GM19025 (cell line): ENCODE results near the gene ZNF503.

Experiments used
- ATAC-seq: cut with Tn5 transposase; IDR thresholded peaks from one replicate; pipeline ENCODE4 v1.9.1; 2021; ENCODE audit warnings: mild to moderate bottlenecking, low read depth, moderate library complexity; ENCODE audit not compliant: unreplicated experiment

The ZNF503 gene

GRCh38 chr10:75407224-75407712, 5.7 kb upstream of the ZNF503 start:
- no peak for ATAC-seq

DNA sequence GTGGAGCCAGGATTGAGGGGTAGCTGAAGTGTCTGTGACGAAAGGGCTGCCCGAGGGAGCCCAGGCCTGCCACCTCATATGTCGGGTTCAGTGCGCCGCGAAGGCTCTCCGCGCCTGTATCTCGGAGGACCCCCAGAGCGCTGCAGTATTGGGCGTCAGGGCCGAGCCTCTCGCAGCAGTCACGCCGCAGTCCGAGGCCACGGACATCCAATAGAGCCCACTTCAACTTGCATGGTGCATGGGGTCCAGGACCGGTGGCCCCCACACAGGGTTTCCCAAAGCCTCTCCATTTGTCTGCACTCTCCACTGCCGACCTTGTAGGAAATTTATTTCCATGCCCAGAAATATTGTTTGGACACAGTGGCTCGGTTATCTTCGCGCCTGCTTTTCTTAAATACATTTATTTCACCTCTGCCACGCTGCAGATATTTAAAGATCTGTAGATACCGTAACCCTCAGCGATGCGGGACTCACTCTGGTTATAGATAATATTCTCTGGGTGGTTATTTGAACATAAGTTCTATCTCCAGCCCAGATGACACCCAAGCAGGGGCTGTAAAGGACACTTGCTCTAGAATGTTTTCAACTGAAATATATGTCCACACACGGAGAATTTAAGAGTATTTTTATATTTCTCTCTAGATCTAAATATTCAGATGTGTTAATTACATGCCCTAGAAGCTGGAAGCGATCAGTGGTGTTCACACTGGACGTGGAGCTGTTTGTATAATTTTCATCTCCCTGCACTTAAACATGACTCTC, 5.1 kb upstream of the ZNF503 start:
- no peak for ATAC-seq

DNA sequence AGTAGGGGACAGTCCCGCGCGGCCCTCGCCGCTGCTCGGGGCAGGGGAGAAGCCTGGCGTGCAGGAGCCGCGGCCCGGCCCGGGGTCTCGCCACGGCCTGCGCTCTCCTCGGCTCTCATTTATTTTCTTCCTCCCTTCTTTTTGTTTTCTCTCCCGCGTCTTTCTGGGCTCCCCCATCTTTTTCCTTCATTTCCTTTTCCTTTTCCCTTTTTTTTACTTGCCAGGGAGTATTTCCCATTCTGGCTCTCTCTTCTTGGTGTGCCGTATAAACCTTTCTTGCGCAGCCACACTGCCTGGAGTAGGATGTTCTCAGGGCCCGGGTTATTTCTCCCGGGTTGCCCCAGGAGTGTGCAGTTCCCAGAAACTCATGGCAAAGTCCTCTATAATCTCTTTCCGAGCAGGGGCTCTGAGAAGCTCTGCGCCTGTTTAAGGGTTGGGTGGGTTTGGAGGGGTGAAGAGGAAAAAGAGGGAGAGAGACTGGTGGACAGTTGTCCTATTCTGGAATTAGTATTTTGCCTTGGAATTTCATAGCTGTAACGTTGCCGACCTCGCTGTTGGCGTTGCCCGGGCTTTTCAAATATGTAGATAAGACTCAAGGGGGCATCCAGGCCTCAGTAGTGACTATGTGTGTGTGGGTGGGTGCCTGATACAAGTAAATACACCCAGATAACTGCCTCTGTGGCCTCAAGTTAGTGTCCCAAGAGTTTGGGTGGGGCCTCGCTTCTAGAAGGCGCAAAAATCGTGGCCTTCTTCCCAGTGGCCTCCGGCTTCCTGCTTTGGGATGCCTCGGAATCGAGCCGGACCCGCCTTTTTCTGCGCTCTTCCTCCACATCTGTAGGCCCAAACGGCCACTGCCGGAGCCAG, 4.3 kb upstream of the ZNF503 start:
- ATAC-seq, result no peak

DNA sequence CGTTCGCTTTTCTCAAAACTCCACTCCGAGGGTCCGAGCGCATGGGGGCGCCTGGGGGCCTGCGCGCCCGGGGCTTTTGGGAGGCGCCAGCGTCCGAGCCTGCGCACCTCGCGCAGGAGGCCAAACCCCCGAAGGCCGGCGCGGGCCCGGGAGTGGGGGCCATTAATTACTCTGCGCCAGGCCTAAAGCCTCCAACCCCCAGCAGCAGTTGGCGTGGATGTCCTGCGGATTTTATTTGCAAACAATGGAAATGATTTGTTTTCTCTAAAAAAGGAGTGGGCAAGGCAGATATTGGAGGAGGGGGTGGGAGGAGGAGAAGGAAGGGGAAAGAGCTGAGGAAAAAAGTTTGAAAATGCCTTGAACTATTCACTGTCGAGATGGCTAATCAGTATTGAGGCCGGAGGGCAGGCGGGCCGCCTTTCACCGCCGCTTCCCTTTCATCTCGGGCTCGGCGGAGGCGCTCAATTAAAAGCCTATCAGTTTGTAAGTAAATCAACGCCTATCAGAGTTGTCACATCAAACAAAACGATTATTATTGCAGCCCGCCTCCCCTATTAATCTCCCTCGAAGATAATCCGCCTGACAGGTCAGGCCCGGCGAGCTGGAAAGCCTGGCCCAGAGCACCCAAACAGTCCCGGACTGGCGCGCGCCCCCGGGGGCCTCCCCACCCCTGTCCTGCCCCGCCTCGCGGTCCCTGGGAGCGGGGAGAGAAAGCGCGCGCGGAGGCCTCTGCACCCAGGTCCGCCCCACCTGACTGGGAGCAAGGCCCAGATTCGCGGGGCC, 3.4 kb upstream of the ZNF503 start:
- no peak for ATAC-seq

- ATAC-seq, result no peak
Measured at GRCh38 chr10:75403939-75404814, 2.6 kb upstream of the ZNF503 start.

- ATAC-seq, result no peak
Measured at GRCh38 chr10:75403144-75403938, 1.8 kb upstream of the ZNF503 start.

GRCh38 chr10:75402486-75403143, 1.1 kb upstream of the ZNF503 start:
- ATAC-seq, result no peak

DNA sequence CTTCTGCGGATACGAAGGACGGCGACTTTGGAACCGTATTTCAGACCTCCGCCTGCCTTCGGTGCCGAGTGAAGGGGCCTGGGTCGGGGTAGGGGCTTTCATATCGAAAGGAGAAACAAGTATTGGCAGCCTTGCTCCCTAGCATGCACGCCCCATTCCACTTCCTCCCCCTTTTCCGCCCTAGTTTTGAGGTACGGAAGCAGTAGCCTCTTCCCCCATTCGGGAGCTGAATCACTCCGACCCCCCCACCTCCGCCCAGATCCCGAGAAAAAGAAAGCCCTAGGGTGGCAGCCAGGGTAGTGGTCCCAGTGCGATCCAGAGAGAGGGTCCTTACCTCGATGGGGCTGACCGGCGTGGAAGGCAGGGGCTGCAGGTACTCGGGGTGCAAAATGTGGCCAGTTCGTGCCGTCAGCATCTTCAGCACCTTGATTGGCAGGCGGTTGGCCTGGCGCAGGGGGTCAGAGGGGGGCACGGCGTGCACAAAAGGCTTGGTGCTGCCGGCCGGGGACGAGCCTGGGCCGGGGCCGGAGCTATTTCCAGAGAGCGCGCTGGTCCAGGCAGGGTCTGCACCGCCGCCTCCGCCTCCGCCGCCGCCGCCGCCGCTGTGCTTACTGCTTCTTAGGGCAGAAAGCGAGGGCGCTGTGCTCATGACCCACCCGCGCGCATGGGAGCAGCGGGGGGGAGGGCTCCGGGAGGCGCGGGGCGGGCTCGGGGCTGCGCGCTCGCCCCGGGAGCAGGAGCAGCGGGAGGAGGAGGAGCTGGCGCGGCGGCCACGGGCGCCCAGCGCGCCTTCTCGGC, 594 bp downstream of the ZNF503 start:
- ATAC-seq, result peak; percentile 11

GRCh38 chr10:75400163-75400770, 1.3 kb downstream of the ZNF503 start:
- ATAC-seq, result no peak

DNA sequence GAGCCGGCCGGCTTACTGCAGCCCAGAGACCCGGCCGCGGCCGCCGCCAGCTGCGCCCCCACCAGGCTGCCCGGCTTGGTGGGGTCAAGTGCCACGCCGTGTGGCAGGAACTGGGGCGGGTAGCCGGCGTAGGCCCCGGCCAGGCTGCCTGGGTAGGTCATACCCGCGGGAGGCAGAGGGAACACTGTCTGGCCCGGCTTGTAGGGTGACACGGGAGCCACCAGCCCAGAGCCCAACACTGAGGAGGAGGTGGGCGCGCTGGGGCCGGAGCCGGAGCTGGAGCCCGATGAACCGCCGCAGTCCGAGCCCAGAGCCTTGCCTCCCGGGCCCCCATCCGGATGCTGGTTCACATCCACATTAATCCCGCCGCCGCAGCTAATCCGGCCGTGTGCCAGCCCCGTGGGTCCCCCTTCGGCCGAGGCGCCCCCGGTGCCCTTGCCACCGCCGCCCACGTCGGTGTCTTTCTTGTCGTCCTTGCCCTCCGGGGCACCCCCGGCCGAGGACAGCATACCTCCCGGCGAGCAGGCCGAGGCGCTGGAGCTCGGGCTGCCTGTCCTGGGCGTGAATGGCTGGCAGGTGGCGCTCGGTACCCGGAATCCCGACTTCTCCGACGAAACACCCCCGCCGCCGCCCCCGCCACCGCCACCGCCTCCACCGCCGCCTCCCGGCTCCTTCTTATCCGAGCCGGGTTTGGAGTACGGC, 2.0 kb downstream of the ZNF503 start:
- no peak for ATAC-seq

- ATAC-seq, result no peak
Measured at GRCh38 chr10:75398692-75399460, 2.7 kb downstream of the ZNF503 start.

DNA sequence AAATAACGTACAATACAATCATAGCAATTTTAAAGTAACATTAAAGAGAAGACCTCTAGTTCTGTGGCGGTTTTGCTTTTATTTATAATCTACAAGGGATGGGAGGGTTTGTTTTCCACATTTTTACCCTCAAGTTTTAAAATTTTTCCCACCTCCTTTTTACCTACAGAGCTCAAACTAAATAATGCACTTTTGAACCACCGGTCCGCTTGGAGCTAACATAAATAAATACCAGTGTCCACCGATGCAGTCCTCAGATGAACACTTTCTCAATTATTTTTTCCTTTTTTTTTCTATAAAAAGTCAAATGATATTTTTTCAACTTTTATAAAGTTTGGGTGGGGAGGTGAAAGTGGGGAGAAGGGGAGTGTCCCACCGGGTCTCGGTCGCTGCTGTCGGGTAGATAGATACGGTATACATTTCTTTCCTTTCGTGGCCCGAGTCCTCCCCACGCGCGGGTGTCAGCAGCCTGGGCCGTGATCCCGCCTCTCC, 3.3 kb downstream of the ZNF503 start:
- no peak for ATAC-seq

DNA sequence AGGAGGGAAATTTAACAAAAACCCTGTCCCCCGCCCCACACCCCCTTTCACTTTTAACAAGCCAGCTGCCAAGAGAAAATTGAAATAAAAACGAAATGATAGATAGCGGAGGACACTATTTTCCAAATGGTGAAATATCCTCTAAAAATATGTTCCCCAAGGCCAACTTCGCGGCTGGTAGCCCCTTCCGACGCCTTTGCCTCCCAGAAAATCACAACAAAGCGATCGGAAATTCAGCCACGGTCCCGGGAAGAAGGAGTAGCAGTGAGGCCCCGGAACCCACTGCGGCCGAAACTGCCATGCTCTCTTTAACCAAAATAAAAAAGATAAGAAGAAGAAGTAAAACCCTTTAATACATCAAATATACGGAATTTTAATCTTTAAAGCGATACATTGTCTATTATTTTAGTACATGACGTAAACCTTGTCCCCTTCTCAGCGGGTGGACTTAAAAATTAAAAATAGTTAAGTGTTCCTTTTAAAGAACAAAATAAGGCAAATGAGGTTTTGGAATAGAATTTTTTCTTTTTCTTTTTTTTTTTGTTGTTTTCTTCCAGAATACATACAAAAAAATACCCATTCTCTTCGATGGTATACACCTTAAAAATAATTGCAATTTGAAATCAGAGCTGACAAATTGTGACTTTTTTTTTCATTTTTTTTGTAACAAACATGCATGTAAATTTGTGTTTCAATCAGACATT, 3.9 kb downstream of the ZNF503 start:
- no peak for ATAC-seq

DNA sequence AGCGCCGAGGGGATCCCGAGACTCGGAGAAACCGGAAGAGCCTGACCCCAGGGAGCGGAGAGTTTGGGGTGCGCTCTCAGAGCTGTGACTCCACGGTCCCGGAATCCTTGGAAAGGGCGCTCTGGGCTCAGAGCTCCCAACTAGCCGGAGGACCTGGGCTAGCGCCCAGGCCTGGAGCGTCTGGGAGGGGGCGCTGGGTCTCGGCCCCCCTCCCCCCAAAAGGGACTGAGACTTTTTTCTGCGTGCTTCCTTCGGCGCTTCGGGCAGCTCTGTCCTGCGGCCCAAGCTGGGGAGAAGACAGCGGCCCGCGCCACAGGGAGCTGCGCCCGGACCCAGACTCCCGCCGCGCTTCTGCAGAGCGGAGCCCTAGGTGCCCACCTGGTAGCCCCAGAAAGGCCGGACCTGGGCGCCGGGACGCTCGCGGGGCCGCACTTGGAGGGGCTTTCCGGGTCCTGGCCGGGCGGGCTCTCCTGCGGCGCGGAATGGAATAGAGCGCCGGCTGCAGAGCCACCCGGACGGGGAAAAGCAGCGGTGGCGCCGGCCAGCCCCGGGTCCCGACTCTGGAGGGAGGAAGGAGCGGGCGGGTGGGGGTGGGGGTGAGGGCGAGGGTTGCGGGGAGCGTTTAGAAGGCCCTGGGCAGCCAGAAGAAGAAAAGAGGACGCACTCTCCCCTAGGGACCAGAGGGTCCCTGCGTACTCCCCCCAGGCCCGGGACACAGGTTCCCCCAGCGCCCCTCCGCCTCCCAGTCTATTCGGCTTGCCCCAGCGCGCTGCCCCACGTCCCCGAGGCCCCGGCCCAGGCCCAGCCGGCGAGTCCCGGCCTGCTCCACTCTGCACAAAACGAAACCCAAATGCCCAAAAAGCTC, 4.7 kb downstream of the ZNF503 start:
- ATAC-seq, result no peak
